Activated naive CD4-positive, alpha-beta T cell treated with anti-CD3 and anti-CD28 coated beads, Interleukin-2, amount 50 U/mL, for 16 hours (primary cell): ENCODE results near the gene ARHGAP20.
A peak's percentile ranks its signal among the peaks of the same experiment; 100 is the strongest.

Experiments used
- DNase-seq: peaks from one replicate; pipeline ENCODE4 v3.0.0-alpha.2; 2020

Gene ARHGAP20

GRCh38 chr11:110711776-110712658, at the start of gene ARHGAP20:
Gene ARHGAP20 (minus strand): TSS chr11:110712437. CDS start chr11:110712231, 206 bp downstream.
- peak; percentile 48 for DNase-seq

GRCh38 chr11:110761991-110762390, 49.8 kb upstream of the ARHGAP20 start:
- DNase-seq: no peak

GRCh38 chr11:110761131-110761530, 48.9 kb upstream of the ARHGAP20 start:
- no peak for DNase-seq

GRCh38 chr11:110759972-110760381, 47.7 kb upstream of the ARHGAP20 start:
- no peak for DNase-seq

GRCh38 chr11:110757962-110758755, 45.9 kb upstream of the ARHGAP20 start:
- DNase-seq: no peak

- no peak for DNase-seq
These were observed 44.8 kb upstream of the ARHGAP20 start for GRCh38 chr11:110757066-110757465.

- DNase-seq: no peak
These were observed 43.7 kb upstream of the ARHGAP20 start for GRCh38 chr11:110755941-110756340.

GRCh38 chr11:110752890-110753289, 40.7 kb upstream of the ARHGAP20 start:
- no peak for DNase-seq

GRCh38 chr11:110750100-110750499, 37.9 kb upstream of the ARHGAP20 start:
- no peak for DNase-seq

- no peak for DNase-seq
These were observed 35.3 kb upstream of the ARHGAP20 start for GRCh38 chr11:110747531-110747930.

- DNase-seq: no peak
These were observed 26.4 kb upstream of the ARHGAP20 start for GRCh38 chr11:110738641-110739040.

- no peak for DNase-seq
These were observed 25.4 kb upstream of the ARHGAP20 start for GRCh38 chr11:110737593-110737992.

GRCh38 chr11:110736171-110736553, 23.9 kb upstream of the ARHGAP20 start:
- no peak for DNase-seq

GRCh38 chr11:110735455-110736170, 23.4 kb upstream of the ARHGAP20 start:
- no peak for DNase-seq

GRCh38 chr11:110734790-110735189, 22.6 kb upstream of the ARHGAP20 start:
- DNase-seq: no peak

GRCh38 chr11:110730773-110731172, 18.5 kb upstream of the ARHGAP20 start:
- no peak for DNase-seq

- no peak for DNase-seq
These were observed 16.6 kb upstream of the ARHGAP20 start for GRCh38 chr11:110728883-110729282.

GRCh38 chr11:110728476-110728875, 16.2 kb upstream of the ARHGAP20 start:
- no peak for DNase-seq

- DNase-seq: no peak
These were observed 12.1 kb upstream of the ARHGAP20 start for GRCh38 chr11:110724358-110724757.

GRCh38 chr11:110720431-110721275, 8.4 kb upstream of the ARHGAP20 start:
- DNase-seq: no peak

GRCh38 chr11:110716361-110716760, 4.1 kb upstream of the ARHGAP20 start:
- no peak for DNase-seq

- DNase-seq: no peak
These were observed 3.3 kb upstream of the ARHGAP20 start for GRCh38 chr11:110715541-110715940.
